ENCODE results near the gene CILP2. TPM values are rescaled to one million over a fixed set of nuclear protein-coding genes. Genes with fewer than 3 reads are reported as not detected.
A peak's percentile ranks its signal among the peaks of the same experiment; 100 is the strongest.

The CILP2 gene
- polyA plus RNA-seq, 1 experiment: 0.20 TPM

- Histone ChIP-seq H3K9me3 (ENCODE audit: control insufficient read depth, insufficient read depth, low read length) (peaks cover 4% of the 10 kb centered on the region), H3K4me3 (ENCODE audit: low read depth, low read length) (no peak overlapping the region), H3K27me3 (ENCODE audit: control insufficient read depth, insufficient read depth, low read length) (no peaks in the 10 kb centered on the region), H3K27ac (ENCODE audit: low read depth, low read length) (no peak overlapping the region)
- CTCF ChIA-PET: interaction anchor here (0.7 to 6.7 kb wide), 2 partner anchors 12 to 46 kb away, joined by 7 to 46 read pairs; no protein-coding TSS in a partner anchor
- TF ChIP-seq, protein P1, sequence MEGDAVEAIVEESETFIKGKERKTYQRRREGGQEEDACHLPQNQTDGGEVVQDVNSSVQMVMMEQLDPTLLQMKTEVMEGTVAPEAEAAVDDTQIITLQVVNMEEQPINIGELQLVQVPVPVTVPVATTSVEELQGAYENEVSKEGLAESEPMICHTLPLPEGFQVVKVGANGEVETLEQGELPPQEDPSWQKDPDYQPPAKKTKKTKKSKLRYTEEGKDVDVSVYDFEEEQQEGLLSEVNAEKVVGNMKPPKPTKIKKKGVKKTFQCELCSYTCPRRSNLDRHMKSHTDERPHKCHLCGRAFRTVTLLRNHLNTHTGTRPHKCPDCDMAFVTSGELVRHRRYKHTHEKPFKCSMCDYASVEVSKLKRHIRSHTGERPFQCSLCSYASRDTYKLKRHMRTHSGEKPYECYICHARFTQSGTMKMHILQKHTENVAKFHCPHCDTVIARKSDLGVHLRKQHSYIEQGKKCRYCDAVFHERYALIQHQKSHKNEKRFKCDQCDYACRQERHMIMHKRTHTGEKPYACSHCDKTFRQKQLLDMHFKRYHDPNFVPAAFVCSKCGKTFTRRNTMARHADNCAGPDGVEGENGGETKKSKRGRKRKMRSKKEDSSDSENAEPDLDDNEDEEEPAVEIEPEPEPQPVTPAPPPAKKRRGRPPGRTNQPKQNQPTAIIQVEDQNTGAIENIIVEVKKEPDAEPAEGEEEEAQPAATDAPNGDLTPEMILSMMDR (IDR thresholded peaks at IDR 0.05; ENCODE audit: low read depth, low read length): no peak
- peak; percentile 41 for DNase-seq (ENCODE audit: low read depth, low spot score)
- POLR2A ChIA-PET: interaction anchor here (0.7 to 1.1 kb wide), 2 partner anchors 16 to 25 kb away, joined by 3 to 8 read pairs; no protein-coding TSS in a partner anchor
Measured at GRCh38 chr19:19566306-19566705, 28.2 kb downstream of the CILP2 start.

- Histone ChIP-seq H3K27me3 (ENCODE audit: control insufficient read depth, insufficient read depth, low read length) (no peaks in the 10 kb centered on the region), H3K27ac (ENCODE audit: low read depth, low read length) (no peak overlapping the region), H3K4me3 (ENCODE audit: low read depth, low read length) (no peak overlapping the region), H3K9me3 (ENCODE audit: control insufficient read depth, insufficient read depth, low read length) (peaks cover 4% of the 10 kb centered on the region)
- CTCF ChIA-PET: interaction anchor here (6.7 kb wide), 1 partner anchor 13 kb away, joined by 46 read pairs; no protein-coding TSS in a partner anchor
- TF ChIP-seq, protein P1 (IDR thresholded peaks at IDR 0.05; ENCODE audit: low read depth, low read length): no peak
- no peak for DNase-seq (ENCODE audit: low read depth, low spot score)
- POLR2A ChIA-PET: no interaction called here
Measured at GRCh38 chr19:19567391-19567790, 29.3 kb downstream of the CILP2 start.

DNA sequence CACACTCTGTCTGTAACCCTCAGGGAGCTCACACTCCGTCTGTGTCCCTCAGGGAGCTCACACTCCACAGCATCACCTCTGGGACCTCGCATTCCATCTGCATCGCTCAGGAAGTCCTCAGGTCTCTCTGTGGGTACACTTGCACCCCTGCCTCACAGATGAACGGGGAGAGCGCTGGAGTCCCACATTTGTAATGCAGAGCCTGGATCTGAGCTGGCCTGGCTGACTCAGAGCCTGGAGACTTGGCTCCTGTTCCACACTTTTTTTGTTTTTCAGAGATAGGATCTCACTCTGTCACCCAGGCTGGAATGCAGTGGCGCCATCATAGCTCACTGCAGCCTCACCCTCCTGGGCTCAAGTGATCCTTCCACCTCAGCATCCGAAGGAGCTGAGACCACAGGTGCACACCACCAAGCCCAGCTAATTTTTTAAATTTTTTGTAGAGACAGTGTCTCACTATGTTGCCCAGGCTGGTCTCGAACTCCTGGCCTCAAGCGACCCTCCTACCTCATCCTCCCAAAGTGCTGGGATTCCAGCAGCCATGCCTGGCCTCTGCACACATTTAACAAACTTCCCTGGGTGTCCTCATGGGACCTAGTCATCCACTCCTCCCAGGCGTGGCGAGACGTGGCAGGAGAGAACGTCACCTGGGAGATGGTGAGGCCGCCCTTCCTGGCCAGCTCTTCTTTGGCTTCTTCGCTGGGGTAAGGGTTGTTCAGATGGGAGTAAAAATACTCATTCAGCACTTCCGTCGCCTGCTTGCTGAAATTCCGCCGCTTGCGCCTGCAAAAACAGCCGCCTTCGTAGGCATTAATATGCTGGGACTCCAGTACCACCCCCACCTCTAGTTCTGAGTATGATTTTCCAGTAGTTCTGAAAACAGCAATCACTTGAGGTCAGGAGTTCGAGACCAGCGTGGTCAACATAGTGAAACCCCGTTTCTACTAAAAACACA is 31.0 kb downstream of the CILP2 start:
- TF ChIP-seq, protein P1 (IDR thresholded peaks at IDR 0.05; ENCODE audit: low read depth, low read length): no peak
- no peak for DNase-seq (ENCODE audit: low read depth, low spot score)
- peaks cover 4% of the 10 kb centered on the region for H3K9me3 ChIP-seq (ENCODE audit: control insufficient read depth, insufficient read depth, low read length)
- no peak overlapping the region for H3K4me3 ChIP-seq (ENCODE audit: low read depth, low read length)
- ChIA-PET CTCF (interaction anchor here (1.5 to 6.7 kb wide), 2 partner anchors 15 to 75 kb away, joined by 7 to 46 read pairs; no protein-coding TSS in a partner anchor), POLR2A (interaction anchor here (1.7 kb wide), 1 partner anchor 22 kb away, joined by 4 read pairs; no protein-coding TSS in a partner anchor)
- no peaks in the 10 kb centered on the region for H3K27me3 ChIP-seq (ENCODE audit: control insufficient read depth, insufficient read depth, low read length)
- no peak overlapping the region for H3K27ac ChIP-seq (ENCODE audit: low read depth, low read length)

- DNase-seq (ENCODE audit: low read depth, low spot score): no peak
- TF ChIP-seq, protein P1 (IDR thresholded peaks at IDR 0.05; ENCODE audit: low read depth, low read length): no peak
- no peaks in the 10 kb centered on the region for H3K27me3 ChIP-seq (ENCODE audit: control insufficient read depth, insufficient read depth, low read length)
- CTCF ChIA-PET: interaction anchor here (6.7 kb wide), 1 partner anchor 17 kb away, joined by 46 read pairs; no protein-coding TSS in a partner anchor
- no peak overlapping the region for H3K27ac ChIP-seq (ENCODE audit: low read depth, low read length)
- peaks cover 4% of the 10 kb centered on the region for H3K9me3 ChIP-seq (ENCODE audit: control insufficient read depth, insufficient read depth, low read length)
- no peak overlapping the region for H3K4me3 ChIP-seq (ENCODE audit: low read depth, low read length)
- POLR2A ChIA-PET: no interaction called here
Measured at GRCh38 chr19:19570571-19570970, 32.5 kb downstream of the CILP2 start.
